ENCODE data around the gene FRMD8.
A peak's percentile ranks its signal among the peaks of the same experiment; 100 is the strongest.
"Not testable (repeated sequence)": the region's sequence is repeated elsewhere in the genome, so short reads cannot be mapped to it uniquely, and the experiment has no call there.

FRMD8 gene

DNA sequence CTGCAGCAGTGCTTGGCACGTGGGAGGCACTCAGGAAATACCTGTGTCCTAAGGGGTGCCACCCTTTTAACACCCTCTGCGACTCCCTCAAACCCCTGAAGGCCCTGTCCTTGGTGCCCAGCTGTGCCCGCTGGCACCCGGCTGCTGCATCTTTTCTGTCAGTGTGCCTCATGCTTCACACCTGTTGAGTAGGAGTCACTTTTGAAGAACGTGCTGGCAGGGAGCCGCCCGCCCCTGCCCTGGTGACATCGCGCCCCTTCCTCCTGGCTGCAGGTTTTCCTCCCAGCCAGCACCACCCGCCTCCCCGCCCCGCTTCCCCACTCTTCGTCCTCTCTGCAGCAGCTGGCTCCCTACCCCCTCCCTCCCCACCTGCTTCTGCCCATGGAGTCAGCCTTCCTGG is 17.8 kb downstream of the FRMD8 start:
- Histone ChIP-seq H3K4me3 (ENCODE audit: low read depth in 1 of 2, low read length in 1 of 2) (no peak overlapping the region), H3K9me3 (no peaks in the 10 kb centered on the region), H3K4me1 (ENCODE audit: control insufficient read depth in 1 of 2, insufficient read depth in 1 of 2, low read depth in 1 of 2, low read length in 1 of 2) (peaks cover 17 to 21% of the 10 kb centered on the region in 2 experiments), H3K36me3 (peaks cover 76% of the 10 kb centered on the region), H3K27me3 (no peaks in the 10 kb centered on the region), H3K27ac (peak overlapping the region; percentile 87)
- TF ChIP-seq, protein P1, sequence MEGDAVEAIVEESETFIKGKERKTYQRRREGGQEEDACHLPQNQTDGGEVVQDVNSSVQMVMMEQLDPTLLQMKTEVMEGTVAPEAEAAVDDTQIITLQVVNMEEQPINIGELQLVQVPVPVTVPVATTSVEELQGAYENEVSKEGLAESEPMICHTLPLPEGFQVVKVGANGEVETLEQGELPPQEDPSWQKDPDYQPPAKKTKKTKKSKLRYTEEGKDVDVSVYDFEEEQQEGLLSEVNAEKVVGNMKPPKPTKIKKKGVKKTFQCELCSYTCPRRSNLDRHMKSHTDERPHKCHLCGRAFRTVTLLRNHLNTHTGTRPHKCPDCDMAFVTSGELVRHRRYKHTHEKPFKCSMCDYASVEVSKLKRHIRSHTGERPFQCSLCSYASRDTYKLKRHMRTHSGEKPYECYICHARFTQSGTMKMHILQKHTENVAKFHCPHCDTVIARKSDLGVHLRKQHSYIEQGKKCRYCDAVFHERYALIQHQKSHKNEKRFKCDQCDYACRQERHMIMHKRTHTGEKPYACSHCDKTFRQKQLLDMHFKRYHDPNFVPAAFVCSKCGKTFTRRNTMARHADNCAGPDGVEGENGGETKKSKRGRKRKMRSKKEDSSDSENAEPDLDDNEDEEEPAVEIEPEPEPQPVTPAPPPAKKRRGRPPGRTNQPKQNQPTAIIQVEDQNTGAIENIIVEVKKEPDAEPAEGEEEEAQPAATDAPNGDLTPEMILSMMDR (IDR thresholded peaks at IDR 0.05) = no peak

- peak overlapping the region; percentile 87 for H3K27ac ChIP-seq
These were observed 18.4 kb downstream of the FRMD8 start for GRCh38 chr11:65404638-65405339.

DNA sequence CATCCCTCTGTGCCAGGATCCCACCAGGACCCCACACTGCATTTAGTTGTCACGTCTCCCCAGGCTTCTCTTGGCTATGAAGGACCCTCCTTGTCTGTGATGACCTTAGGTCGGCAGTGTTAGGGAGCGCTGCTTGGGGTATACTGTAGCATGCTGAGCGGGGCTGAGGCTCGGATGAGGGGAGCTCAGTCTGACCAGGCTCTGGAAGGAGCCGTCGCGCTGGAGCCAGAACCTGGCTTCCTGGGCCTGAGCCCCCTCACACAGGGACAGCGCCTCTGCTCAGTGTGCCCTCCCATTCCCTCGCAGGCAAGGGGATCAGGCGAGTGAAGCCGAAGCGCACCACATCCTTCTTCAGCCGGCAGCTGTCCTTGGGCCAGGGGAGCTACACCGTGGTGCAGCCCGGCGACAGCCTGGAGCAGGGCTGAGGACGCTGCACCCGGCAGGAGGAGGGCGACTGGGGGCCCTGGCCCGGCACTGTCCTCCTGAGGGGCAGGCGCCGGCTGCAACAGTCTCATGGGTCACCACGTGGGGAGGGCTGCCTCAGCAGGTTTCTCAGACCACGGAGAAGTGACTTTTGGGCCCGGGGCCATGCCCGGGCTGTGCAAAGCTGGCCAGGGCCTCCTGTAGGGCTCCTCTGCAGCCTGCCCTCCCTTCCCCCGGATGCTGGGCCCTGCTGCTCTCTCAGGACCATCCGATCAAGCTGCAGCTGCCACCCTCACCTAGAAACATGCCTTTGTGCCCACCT is 24.7 kb downstream of the FRMD8 start:
- H3K4me1 ChIP-seq (ENCODE audit: control insufficient read depth in 1 of 2, insufficient read depth in 1 of 2, low read depth in 1 of 2, low read length in 1 of 2) = peaks cover 5% of the 10 kb centered on the region in 2 experiments
- H3K9me3 ChIP-seq = no peaks in the 10 kb centered on the region
- H3K27me3 ChIP-seq = no peaks in the 10 kb centered on the region
- no peak overlapping the region for H3K27ac ChIP-seq
- peaks cover 78% of the 10 kb centered on the region for H3K36me3 ChIP-seq
- TF ChIP-seq, protein P1 (IDR thresholded peaks at IDR 0.05) = no peak
- H3K4me3 ChIP-seq (ENCODE audit: low read depth in 1 of 2, low read length in 1 of 2) = no peak overlapping the region

More at GRCh38 chr11:65404638-65405339, 18.4 kb downstream of the FRMD8 start:
- H3K27me3 ChIP-seq = no peaks in the 10 kb centered on the region
- no peaks in the 10 kb centered on the region for H3K9me3 ChIP-seq
- TF ChIP-seq, protein P1 (IDR thresholded peaks at IDR 0.05) = no peak
- H3K4me1 ChIP-seq (ENCODE audit: control insufficient read depth in 1 of 2, insufficient read depth in 1 of 2, low read depth in 1 of 2, low read length in 1 of 2) = peaks cover 17 to 21% of the 10 kb centered on the region in 2 experiments
- H3K4me3 ChIP-seq (ENCODE audit: low read depth in 1 of 2, low read length in 1 of 2) = no peak overlapping the region
- peaks cover 76% of the 10 kb centered on the region for H3K36me3 ChIP-seq

GRCh38 chr11:65411681-65412070 is 25.2 kb downstream of the FRMD8 start:
- Histone ChIP-seq H3K9me3 (no peaks in the 10 kb centered on the region), H3K4me1 (ENCODE audit: control insufficient read depth in 1 of 2, insufficient read depth in 1 of 2, low read depth in 1 of 2, low read length in 1 of 2) (peaks cover 11% of the 10 kb centered on the region in 2 experiments), H3K27ac (no peak overlapping the region), H3K4me3 (ENCODE audit: low read depth in 1 of 2, low read length in 1 of 2) (no peak overlapping the region), H3K36me3 (peaks cover 73% of the 10 kb centered on the region), H3K27me3 (no peaks in the 10 kb centered on the region)
- TF ChIP-seq, protein P1 (IDR thresholded peaks at IDR 0.05) = no peak

GRCh38 chr11:65412271-65413076 is 26.0 kb downstream of the FRMD8 start:
- Histone ChIP-seq H3K4me3 (ENCODE audit: low read depth in 1 of 2, low read length in 1 of 2) (no peak overlapping the region), H3K9me3 (no peaks in the 10 kb centered on the region), H3K27ac (no peak overlapping the region), H3K4me1 (ENCODE audit: control insufficient read depth in 1 of 2, insufficient read depth in 1 of 2, low read depth in 1 of 2, low read length in 1 of 2) (peaks cover 19% of the 10 kb centered on the region in 2 experiments), H3K36me3 (peaks cover 65% of the 10 kb centered on the region), H3K27me3 (no peaks in the 10 kb centered on the region)
- TF ChIP-seq, protein P1 (IDR thresholded peaks at IDR 0.05) = no peak

DNA sequence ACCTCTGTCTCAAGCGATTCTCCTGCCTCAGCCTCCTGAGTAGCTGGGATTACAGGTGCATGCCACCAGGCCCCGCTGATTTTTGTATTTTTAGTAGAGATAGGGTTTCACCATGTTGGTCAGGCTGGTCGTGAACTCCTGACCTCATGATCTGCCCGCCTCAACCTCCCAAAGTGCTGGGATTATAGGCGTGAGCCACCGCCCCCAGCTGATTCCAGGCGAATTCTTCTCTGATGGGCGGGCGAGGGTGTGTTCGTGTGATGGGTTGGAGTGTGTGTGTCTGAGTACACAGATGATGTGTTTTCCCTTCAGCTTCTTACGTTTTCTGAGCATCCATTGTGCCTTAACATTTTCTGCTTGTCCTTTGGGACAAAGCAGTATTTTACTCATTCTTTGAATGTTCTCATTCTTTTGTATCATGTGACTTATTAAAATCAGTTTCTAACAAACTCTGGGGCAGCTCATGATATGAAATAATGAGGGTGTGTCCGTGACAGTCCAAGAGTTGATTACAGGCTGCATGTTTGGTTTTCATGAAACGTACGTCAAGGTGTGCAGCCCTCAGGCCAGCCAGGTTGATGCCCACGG is 26.7 kb downstream of the FRMD8 start:
- not testable (repeated sequence) for H3K27ac ChIP-seq; H3K9me3 ChIP-seq; H3K27me3 ChIP-seq; H3K4me3 ChIP-seq (ENCODE audit: low read depth in 1 of 2, low read length in 1 of 2)
- H3K36me3 ChIP-seq = peaks cover 60% of the 10 kb centered on the region
- H3K4me1 ChIP-seq (ENCODE audit: control insufficient read depth in 1 of 2, insufficient read depth in 1 of 2, low read depth in 1 of 2, low read length in 1 of 2) = peaks cover 26% of the 10 kb centered on the region in 2 experiments
